ENCODE results near the gene LMTK2.

LMTK2 gene

GRCh38 chr7:98137134-98137825 lies 30.6 kb downstream of the LMTK2 start:
- DNase-seq (ENCODE audit: low spot score) = no peak

- DNase-seq (ENCODE audit: low spot score) = no peak
These were observed 31.1 kb downstream of the LMTK2 start for GRCh38 chr7:98137826-98138151.

- DNase-seq (ENCODE audit: low spot score) = no peak
These were observed 32.0 kb downstream of the LMTK2 start for GRCh38 chr7:98138672-98139071.

GRCh38 chr7:98142658-98143057 lies 36.0 kb downstream of the LMTK2 start:
- no peak for DNase-seq (ENCODE audit: low spot score)

GRCh38 chr7:98148607-98149006 lies 41.9 kb downstream of the LMTK2 start:
- DNase-seq (ENCODE audit: low spot score) = no peak

GRCh38 chr7:98149116-98149692 lies 42.5 kb downstream of the LMTK2 start:
- no peak for DNase-seq (ENCODE audit: low spot score)

GRCh38 chr7:98151884-98152283 lies 45.2 kb downstream of the LMTK2 start:
- no peak for DNase-seq (ENCODE audit: low spot score)

GRCh38 chr7:98156700-98157099 lies 50.0 kb downstream of the LMTK2 start:
- DNase-seq (ENCODE audit: low spot score) = no peak

GRCh38 chr7:98157761-98158160 lies 51.1 kb downstream of the LMTK2 start:
- DNase-seq (ENCODE audit: low spot score) = no peak

GRCh38 chr7:98162758-98163157 lies 56.1 kb downstream of the LMTK2 start:
- DNase-seq (ENCODE audit: low spot score) = no peak

GRCh38 chr7:98163269-98163668 lies 56.6 kb downstream of the LMTK2 start:
- no peak for DNase-seq (ENCODE audit: low spot score)

GRCh38 chr7:98163704-98164494 lies 57.2 kb downstream of the LMTK2 start:
- DNase-seq (ENCODE audit: low spot score) = no peak

- DNase-seq (ENCODE audit: low spot score) = no peak
These were observed 59.4 kb downstream of the LMTK2 start for GRCh38 chr7:98165827-98166667.

GRCh38 chr7:98166668-98166970 lies 60.0 kb downstream of the LMTK2 start:
- no peak for DNase-seq (ENCODE audit: low spot score)

- DNase-seq (ENCODE audit: low spot score) = no peak
These were observed 61.0 kb downstream of the LMTK2 start for GRCh38 chr7:98167653-98168052.

- DNase-seq (ENCODE audit: low spot score) = peak; percentile 45
These were observed 61.7 kb downstream of the LMTK2 start for GRCh38 chr7:98168181-98168903.

GRCh38 chr7:98168904-98169621 lies 62.4 kb downstream of the LMTK2 start:
- DNase-seq (ENCODE audit: low spot score) = no peak

- no peak for DNase-seq (ENCODE audit: low spot score)
These were observed 64.3 kb downstream of the LMTK2 start for GRCh38 chr7:98170966-98171365.

- DNase-seq (ENCODE audit: low spot score) = no peak
These were observed 64.8 kb downstream of the LMTK2 start for GRCh38 chr7:98171449-98171848.

- no peak for DNase-seq (ENCODE audit: low spot score)
These were observed 67.9 kb downstream of the LMTK2 start for GRCh38 chr7:98174334-98175259.

Measured in SK-N-DZ (cell line).